DMS53 (cell line): Measurements from ENCODE around the gene ASPDH.

Experiments used
- DNase-seq: peaks from one replicate; lab custom pipeline; 2025; lab: John Stamatoyannopoulos, UW

Gene ASPDH

DNA sequence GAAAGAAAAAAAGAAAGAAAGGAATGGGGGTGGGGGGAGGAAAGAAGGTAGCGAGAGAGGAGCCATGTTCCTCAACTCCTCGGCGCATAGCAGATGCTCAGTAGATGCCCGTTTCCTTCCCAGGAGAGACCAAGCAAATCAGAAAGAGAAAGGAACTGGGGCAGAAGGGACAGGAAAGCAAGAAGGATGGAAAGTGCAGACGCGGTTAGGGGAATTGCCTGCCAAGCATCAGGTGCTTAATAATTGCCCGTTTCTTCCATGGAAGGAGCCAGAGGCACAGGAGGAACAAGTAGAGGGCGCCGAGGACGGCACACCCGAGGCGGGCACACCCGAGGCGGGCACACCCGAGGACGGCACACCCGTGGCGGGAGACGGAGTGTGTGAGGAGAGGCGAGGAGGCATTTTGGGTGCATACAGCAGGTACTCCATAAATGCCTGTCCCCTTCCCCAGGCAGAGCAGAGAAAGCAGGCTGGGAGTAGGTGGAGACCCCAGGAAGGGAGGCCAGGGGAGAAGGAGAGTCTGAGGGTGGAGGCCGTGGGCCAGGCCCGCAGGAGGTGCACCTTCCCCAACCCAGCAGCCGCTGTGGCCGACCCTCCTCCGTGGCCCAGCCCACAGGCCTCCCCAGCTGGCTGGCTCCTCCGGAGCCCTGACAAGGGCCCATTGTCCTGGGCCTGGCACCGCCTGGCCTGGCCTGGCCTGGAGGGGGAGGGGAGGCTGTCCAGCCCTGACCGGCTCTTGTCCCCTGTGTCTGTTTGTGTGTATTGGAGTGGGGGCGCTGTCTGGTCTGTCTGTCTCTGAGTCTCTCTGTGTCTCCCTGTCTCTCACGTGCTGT is 17.3 kb downstream of the ASPDH start:
- peak; percentile 18 for DNase-seq

GRCh38 chr19:50495020-50495531 is 18.6 kb downstream of the ASPDH start:
- no peak for DNase-seq

GRCh38 chr19:50494186-50495019 is 19.3 kb downstream of the ASPDH start:
- DNase-seq, result no peak

GRCh38 chr19:50493171-50493570 is 20.5 kb downstream of the ASPDH start:
- no peak for DNase-seq

GRCh38 chr19:50492303-50493052 is 21.2 kb downstream of the ASPDH start:
- DNase-seq, result no peak

GRCh38 chr19:50490991-50491472 is 22.7 kb downstream of the ASPDH start:
- DNase-seq, result no peak

DNA sequence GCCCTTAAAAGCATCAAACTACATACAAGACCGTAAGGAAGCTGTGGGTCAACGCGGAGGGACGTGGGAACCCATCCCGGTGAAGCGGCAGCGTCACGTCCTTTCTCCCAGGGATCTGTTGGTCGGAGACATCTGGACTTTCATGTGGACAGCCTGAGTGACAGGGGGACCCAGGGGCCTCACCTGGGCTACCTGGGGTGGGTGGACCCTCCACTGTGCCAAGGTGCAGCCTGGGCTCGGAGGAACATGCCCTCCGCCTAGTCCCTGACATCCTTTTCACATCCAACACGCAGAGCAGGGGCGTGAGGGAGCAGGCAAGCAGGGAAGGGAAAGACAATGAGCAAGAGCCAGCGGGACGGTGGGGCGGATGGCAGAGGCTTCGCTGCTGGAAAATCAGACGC is 23.3 kb downstream of the ASPDH start:
- no peak for DNase-seq

- DNase-seq, result no peak
Measured at GRCh38 chr19:50489461-50490011, 24.2 kb downstream of the ASPDH start.

DNA sequence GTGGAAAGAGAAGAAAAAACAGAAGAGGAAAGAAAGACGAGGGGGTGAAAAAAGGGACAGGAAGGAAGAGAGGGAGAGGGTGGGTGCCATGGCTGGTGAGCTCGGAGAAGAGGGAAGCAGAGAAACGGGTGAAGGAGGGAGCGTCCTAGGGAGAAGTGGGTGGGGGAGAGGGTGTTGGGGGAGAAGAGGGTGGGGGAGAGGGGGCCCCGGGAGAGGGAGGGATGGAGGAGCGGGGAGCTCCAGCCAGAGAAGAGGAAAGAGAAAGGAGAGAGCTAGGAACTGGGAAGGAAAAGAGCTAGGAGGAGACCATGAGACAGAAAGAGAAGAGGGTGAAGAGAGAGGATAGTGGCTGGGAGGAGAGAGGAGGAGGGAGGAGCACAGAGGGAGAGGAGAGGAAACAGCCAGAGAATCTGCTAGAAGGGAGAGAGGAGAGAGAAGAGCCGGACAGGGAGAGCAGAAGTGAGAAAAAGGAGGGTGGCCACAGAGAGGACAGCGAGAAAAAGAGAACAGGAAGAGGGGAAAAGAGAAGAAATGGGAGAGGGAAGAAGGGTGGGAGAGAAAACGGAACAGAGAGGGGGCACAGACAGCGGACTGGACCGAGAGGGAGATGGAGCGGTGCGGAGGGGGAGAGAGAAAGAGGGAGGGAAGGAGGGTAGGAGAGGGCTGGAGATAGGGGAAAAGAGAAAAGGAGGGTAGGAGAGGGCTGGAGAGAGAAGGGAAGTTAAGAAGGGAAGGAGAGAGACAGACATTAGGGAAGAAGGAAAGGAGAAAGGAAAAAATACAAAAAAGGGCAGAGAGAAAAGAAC is 25.1 kb downstream of the ASPDH start:
- no peak for DNase-seq

- DNase-seq, result peak; percentile 72
Measured at GRCh38 chr19:50486823-50487515, 26.7 kb downstream of the ASPDH start.

DNA sequence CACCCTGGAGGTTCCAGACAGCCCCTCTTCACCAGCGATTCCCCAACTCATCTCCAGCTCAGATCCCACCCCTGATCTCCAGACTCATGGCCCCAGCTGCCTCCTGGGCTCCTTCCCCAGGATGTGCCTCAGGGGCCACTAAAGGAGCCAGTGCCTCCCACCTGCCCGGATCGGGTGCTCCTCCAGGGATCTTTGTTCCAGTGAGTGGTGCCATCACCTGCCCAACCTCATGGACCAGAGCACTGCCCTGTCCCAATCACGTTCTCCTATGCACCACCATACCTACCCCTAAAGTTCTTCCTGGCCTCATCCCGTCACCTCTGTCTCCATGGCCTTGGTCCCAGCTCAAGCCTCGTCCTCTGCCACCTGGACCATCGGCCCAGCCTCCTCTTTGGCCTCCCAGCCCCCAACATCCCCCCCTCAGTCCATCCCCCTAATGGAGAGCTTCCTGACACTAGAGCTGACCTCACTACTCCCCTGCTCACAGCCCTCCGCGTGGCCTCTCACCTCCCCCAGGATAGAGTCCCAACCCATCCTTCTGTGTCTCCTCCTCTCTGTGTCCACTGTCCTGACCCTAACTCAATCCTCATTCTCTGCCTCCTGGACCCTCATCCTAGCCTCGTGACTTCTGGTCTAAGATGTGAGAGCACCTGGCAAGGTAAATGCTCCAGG is 28.3 kb downstream of the ASPDH start:
- DNase-seq, result no peak

GRCh38 chr19:50482916-50483315 is 30.8 kb downstream of the ASPDH start:
- no peak for DNase-seq

DNA sequence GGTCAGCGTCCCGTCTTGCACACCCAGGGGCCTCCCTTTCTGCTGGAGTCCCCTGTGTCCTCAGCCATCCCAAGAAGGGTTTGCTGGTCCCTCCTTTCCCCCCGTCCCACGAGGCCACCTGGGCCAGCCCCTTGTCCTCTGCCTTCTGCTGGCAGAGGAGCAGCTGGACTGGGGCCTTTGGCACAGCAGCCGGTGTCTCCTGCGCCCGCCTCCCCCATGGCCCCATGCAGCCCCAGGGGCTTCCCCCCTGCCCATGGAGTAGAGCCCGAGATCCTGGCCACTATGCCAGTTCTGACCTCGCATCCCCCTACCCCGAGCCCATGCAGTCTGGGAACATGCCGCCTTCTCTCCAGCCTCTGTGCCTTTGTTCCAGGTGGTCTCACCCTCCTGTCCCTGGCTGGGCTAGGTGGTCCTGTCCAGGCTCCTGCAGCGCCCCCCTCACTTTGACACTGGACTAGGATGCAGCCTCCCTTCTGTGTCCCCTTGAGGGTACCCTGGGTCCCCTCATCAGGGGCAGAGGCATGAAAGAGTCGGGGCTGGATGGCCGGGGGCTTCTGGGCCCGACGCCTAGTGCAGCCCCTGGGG is 31.4 kb downstream of the ASPDH start:
- no peak for DNase-seq

DNA sequence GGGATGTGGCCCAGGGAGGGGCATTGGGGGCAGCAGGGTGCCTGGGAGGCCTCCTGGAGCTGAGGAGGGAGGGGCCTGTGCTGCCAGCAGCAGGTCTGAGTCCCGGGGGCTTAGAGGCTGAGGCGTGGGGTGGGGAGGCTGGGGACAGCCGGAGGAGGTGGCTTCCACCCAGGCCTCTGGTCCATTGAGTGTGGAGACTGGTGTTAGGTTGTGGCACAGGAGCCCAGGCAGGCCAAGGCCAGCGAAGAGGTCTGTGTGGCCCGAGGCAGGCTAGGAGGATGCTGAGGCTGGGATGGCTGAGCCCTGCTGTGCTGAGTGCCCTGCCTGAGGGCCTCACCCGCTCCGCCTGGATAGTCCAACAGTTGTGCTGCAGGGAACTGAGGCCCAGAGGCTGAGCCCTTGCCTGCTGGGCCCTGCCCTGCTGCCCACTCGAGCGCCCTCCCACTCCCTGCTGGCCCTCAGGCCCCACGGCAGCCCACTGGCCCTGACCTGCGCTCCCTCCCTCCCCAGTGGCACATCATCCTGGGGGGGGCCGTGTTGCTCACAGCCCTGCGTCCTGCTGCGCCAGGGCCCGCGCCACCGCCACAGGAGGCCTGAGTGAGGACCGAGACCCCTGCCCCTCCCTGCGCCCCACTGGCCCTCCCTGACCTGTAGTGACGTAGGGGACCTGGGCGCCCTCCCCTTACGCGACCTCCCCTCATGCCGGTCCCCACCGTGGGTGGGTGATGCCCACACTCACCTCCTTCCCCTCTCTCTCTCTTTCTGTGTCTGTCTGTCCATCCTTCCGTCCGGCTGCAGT is 32.2 kb downstream of the ASPDH start:
- DNase-seq, result no peak

DNA sequence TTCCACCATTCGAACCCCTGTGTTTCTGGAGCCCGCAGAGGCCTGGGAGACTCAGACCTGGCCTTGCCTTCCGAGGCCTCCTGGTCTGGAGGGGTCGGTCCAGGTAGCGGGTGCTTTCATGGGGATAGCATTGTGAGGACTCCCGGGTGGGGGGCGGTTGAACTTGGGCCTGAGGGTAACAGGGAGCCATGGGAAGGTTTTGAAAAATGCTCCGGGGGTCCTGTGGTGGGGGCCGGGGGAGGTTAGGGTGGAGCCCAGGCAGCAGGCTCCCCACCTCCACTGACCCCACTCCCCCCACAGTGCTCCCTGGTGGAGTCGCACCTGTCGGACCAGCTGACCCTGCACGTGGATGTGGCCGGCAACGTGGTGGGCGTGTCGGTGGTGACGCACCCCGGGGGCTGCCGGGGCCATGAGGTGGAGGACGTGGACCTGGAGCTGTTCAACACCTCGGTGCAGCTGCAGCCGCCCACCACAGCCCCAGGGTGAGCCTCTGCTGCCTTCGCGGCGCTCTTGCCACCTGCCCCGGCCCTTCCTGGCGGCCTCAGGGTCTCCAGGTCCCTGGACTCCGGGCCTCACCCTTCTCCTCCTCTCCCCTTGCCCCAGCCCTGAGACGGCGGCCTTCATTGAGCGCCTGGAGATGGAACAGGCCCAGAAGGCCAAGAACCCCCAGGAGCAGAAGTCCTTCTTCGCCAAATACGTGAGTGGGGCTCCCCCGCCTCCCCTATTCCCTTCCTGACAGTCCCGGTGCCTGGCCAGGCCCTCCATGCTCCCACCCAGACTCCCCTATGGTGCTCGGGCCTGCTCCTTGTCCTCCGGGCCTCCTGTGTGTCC is 33.2 kb downstream of the ASPDH start:
- no peak for DNase-seq

GRCh38 chr19:50479761-50480251 is 33.9 kb downstream of the ASPDH start:
- no peak for DNase-seq
